ENCODE data around the gene PTPRT. TPM values are rescaled to one million over a fixed set of nuclear protein-coding genes. Genes with fewer than 3 reads are reported as not detected.

The PTPRT gene
- total RNA-seq, 3 donors from 2014 or later, result 0.32 to 6.3 (median 4.9) TPM

DNA sequence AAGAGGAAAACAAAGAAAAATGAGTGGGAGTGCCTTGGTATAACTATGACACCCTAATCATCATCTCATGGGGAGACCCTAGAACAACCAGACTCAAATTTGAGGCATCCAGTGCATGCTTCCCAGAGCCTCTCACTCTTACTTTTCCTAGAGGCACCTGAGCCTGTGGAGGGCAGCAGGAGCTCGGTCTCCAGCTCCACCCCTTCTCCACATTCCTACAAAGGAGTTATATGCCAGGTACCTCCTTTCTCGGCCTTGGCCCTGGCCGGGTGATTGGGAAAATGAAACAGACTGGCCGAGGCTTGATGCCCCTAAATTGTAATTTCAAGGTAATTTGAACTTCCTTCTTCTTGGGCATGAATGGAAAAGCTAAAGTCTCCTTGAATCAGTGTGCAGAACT is 810.3 kb downstream of the PTPRT start:
- TF ChIP-seq POLR2AphosphoS5 (IDR thresholded peaks at IDR 0.05) (no peak), POLR2A (IDR thresholded peaks at IDR 0.05) (no peak)
- TF ChIP-seq, protein P1, sequence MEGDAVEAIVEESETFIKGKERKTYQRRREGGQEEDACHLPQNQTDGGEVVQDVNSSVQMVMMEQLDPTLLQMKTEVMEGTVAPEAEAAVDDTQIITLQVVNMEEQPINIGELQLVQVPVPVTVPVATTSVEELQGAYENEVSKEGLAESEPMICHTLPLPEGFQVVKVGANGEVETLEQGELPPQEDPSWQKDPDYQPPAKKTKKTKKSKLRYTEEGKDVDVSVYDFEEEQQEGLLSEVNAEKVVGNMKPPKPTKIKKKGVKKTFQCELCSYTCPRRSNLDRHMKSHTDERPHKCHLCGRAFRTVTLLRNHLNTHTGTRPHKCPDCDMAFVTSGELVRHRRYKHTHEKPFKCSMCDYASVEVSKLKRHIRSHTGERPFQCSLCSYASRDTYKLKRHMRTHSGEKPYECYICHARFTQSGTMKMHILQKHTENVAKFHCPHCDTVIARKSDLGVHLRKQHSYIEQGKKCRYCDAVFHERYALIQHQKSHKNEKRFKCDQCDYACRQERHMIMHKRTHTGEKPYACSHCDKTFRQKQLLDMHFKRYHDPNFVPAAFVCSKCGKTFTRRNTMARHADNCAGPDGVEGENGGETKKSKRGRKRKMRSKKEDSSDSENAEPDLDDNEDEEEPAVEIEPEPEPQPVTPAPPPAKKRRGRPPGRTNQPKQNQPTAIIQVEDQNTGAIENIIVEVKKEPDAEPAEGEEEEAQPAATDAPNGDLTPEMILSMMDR (IDR thresholded peaks at IDR 0.05), result no peak
- intact Hi-C loops (cut with DNase I; ENCODE audit: low total_unique reads), result no loop called here
- DNase-seq (ENCODE audit: low spot score in 2 of 2), result peak in 1 of 2 donors; percentile 26
- no peak overlapping the region for H3K27ac ChIP-seq
- no peaks in the 10 kb centered on the region for H3K27me3 ChIP-seq
- H3K9me3 ChIP-seq, result no peaks in the 10 kb centered on the region
- no peak overlapping the region for H3K4me3 ChIP-seq
- H3K36me3 ChIP-seq, result no peaks in the 10 kb centered on the region
- H3K4me1 ChIP-seq, result no peaks in the 10 kb centered on the region

DNA sequence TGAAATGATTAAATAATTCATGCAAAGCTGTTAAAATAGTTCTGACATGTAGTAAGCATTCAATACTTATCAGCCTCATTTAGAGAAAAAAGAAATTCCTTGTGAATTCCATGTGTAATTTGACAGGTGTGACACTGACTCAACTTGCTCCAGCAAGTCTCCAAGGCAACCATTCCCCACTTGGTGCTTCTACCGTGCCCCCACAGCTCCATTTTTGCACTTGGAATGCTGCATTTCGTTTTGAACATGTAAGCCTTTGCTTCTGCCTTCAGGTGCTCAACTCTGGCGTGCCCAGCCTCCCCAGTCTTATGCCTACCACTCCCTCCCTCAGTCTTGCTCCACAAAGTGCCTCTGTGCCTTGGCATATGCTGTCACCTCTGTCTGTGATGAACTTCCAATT is 810.9 kb downstream of the PTPRT start:
- Histone ChIP-seq H3K4me1 (no peaks in the 10 kb centered on the region), H3K9me3 (no peaks in the 10 kb centered on the region), H3K36me3 (no peaks in the 10 kb centered on the region), H3K27ac (no peak overlapping the region), H3K27me3 (no peaks in the 10 kb centered on the region), H3K4me3 (no peak overlapping the region)
- no peak for TF ChIP-seq POLR2AphosphoS5 (IDR thresholded peaks at IDR 0.05)
- TF ChIP-seq, protein P1 (IDR thresholded peaks at IDR 0.05), result no peak
- no peak for TF ChIP-seq POLR2A (IDR thresholded peaks at IDR 0.05)
- DNase-seq (ENCODE audit: low spot score in 2 of 2), result no peak
- intact Hi-C loops (cut with DNase I; ENCODE audit: low total_unique reads), result no loop called here

DNA sequence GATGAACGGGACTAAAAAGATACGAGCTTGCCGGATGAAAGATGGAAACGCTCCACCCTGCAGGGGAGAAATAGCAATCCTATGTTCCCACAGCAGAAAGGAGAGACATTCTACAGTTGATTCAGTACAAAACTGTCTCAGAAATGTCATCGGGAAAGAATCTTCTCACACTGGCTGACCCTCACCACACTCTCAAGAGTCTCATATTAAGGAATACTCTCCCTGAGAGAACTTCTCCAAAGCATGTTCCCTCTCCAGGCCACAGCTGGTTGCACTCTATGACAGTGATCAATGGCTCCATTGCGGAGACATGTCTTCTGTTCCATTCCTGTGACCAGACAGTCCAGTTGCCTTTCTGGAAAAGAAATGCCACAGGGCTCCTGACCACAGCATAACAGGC is 813.6 kb downstream of the PTPRT start:
- no peaks in the 10 kb centered on the region for H3K36me3 ChIP-seq
- H3K4me3 ChIP-seq, result no peak overlapping the region
- no peaks in the 10 kb centered on the region for H3K4me1 ChIP-seq
- H3K9me3 ChIP-seq, result no peaks in the 10 kb centered on the region
- TF ChIP-seq, protein P1 (IDR thresholded peaks at IDR 0.05), result no peak
- TF ChIP-seq POLR2A (IDR thresholded peaks at IDR 0.05) (no peak), POLR2AphosphoS5 (IDR thresholded peaks at IDR 0.05) (no peak)
- H3K27ac ChIP-seq, result no peak overlapping the region
- DNase-seq (ENCODE audit: low spot score in 2 of 2), result no peak
- no peaks in the 10 kb centered on the region for H3K27me3 ChIP-seq
- intact Hi-C loops (cut with DNase I; ENCODE audit: low total_unique reads), result no loop called here

DNA sequence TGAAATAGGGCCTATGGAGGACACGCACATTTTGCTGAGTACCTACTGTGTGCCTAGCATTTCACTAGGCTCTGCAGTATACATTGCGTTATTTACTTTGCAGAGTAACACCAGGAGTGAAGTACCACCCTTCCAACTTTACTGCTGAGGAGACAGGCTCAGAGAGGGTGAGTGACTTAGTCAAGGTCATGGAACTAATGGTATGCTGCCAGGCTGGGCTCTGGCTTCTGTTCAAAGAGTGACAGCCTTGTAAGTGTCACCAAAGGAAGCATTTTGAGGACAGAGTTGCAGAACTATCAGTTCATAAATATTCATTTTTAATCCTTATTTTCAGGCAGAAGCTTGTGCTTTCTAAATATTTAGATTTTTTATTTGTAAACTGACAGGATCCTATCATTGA is 816.7 kb downstream of the PTPRT start:
- no peak overlapping the region for H3K27ac ChIP-seq
- H3K4me3 ChIP-seq, result no peak overlapping the region
- no peak for DNase-seq (ENCODE audit: low spot score in 2 of 2)
- intact Hi-C loops (cut with DNase I; ENCODE audit: low total_unique reads), result no loop called here
- no peaks in the 10 kb centered on the region for H3K4me1 ChIP-seq
- TF ChIP-seq POLR2A (IDR thresholded peaks at IDR 0.05), result no peak
- no peak for TF ChIP-seq POLR2AphosphoS5 (IDR thresholded peaks at IDR 0.05)
- TF ChIP-seq, protein P1 (IDR thresholded peaks at IDR 0.05), result no peak
- H3K9me3 ChIP-seq, result no peaks in the 10 kb centered on the region
- no peaks in the 10 kb centered on the region for H3K36me3 ChIP-seq
- no peaks in the 10 kb centered on the region for H3K27me3 ChIP-seq

DNA sequence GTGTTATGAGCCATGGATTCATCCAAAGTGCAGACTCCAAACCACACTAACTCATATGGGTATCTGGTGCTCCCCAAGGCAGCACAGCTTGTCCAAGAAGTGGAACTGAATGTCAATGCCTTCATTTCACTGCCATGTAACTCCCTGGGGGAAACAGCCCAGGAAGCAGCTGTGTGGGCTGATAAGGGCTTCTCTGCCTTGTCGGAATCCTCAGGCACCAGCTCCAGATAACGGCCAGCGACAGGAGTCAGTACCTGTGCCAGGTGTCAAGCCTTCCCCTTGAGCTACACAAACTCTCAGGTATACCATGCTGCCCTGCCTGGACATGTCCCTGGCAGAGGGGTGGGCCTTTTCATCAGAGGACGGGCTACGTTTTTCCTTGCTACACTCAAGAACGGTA is 819.6 kb downstream of the PTPRT start:
- TF ChIP-seq, protein P1 (IDR thresholded peaks at IDR 0.05), result no peak
- TF ChIP-seq POLR2AphosphoS5 (IDR thresholded peaks at IDR 0.05) (no peak), POLR2A (IDR thresholded peaks at IDR 0.05) (no peak)
- Histone ChIP-seq H3K36me3 (no peaks in the 10 kb centered on the region), H3K4me1 (no peaks in the 10 kb centered on the region), H3K27me3 (no peaks in the 10 kb centered on the region), H3K27ac (no peak overlapping the region), H3K9me3 (no peaks in the 10 kb centered on the region), H3K4me3 (no peak overlapping the region)
- intact Hi-C loops (cut with DNase I; ENCODE audit: low total_unique reads), result no loop called here
- DNase-seq (ENCODE audit: low spot score in 2 of 2), result no peak

All from breast epithelium (tissue), 4 donors.